Neural progenitor cell (in vitro differentiated cells): ENCODE results near the gene GIN1.

ENCODE experiments used
- EZH2 ChIP-seq: fragments of 200-600 bp; sonication (generic); IDR thresholded peaks from 2 replicates; pipeline ENCODE4 v1.6.1; 2017; ENCODE audit warnings: antibody characterized with exemption, mild to moderate bottlenecking, moderate library complexity
- EZH2phosphoT487 ChIP-seq: fragments of 200-600 bp; sonication (generic); IDR thresholded peaks from 2 replicates; pipeline ENCODE4 v1.6.1; 2017; ENCODE audit warnings: antibody characterized with exemption
- TF ChIP-seq, protein P1 (sequence below): fragments of 200-600 bp; sonication (generic); IDR thresholded peaks from 2 replicates; pipeline ENCODE4 v1.5.1; 2017; ENCODE audit warnings: antibody characterized with exemption, mild to moderate bottlenecking

- TF ChIP-seq, protein P1, sequence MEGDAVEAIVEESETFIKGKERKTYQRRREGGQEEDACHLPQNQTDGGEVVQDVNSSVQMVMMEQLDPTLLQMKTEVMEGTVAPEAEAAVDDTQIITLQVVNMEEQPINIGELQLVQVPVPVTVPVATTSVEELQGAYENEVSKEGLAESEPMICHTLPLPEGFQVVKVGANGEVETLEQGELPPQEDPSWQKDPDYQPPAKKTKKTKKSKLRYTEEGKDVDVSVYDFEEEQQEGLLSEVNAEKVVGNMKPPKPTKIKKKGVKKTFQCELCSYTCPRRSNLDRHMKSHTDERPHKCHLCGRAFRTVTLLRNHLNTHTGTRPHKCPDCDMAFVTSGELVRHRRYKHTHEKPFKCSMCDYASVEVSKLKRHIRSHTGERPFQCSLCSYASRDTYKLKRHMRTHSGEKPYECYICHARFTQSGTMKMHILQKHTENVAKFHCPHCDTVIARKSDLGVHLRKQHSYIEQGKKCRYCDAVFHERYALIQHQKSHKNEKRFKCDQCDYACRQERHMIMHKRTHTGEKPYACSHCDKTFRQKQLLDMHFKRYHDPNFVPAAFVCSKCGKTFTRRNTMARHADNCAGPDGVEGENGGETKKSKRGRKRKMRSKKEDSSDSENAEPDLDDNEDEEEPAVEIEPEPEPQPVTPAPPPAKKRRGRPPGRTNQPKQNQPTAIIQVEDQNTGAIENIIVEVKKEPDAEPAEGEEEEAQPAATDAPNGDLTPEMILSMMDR = peak; percentile 98
- TF ChIP-seq EZH2 (no peak), EZH2phosphoT487 (no peak)
Observed at GRCh38 chr5:103139264-103139865, 19.4 kb upstream of the GIN1 start.
